HG03575 (cell line): ENCODE results near the gene PCNX3.
"Not testable (repeated sequence)": the region's sequence is repeated elsewhere in the genome, so short reads cannot be mapped to it uniquely, and the experiment has no call there.

ENCODE experiments used
- ATAC-seq: cut with Tn5 transposase; IDR thresholded peaks from one replicate; pipeline ENCODE4 v1.9.1; 2021; ENCODE audit not compliant: unreplicated experiment, insufficient number of reproducible peaks, low FRiP score; ENCODE audit errors: extremely low read depth

The PCNX3 gene

GRCh38 chr11:65634905-65635731 is 19.5 kb downstream of the PCNX3 start:
- no peak for ATAC-seq

- no peak for ATAC-seq
Measured at GRCh38 chr11:65636108-65637031, 20.8 kb downstream of the PCNX3 start.

GRCh38 chr11:65637032-65637557 is 21.5 kb downstream of the PCNX3 start:
- no peak for ATAC-seq

- no peak for ATAC-seq
Measured at GRCh38 chr11:65637794-65638419, 22.3 kb downstream of the PCNX3 start, which contains the start of gene SIPA1. SIPA1 (plus strand) TSS chr11:65638101; CDS start chr11:65640922, 2,821 bp downstream.

- ATAC-seq, result not testable (repeated sequence)
Measured at GRCh38 chr11:65639228-65639597, 23.6 kb downstream of the PCNX3 start.

GRCh38 chr11:65639623-65640482 is 24.3 kb downstream of the PCNX3 start:
- no peak for ATAC-seq

GRCh38 chr11:65640483-65641296 is 25.1 kb downstream of the PCNX3 start:
- no peak for ATAC-seq

GRCh38 chr11:65641297-65642013 is 25.9 kb downstream of the PCNX3 start:
- no peak for ATAC-seq

- no peak for ATAC-seq
Measured at GRCh38 chr11:65642014-65642671, 26.6 kb downstream of the PCNX3 start.

- ATAC-seq, result no peak
Measured at GRCh38 chr11:65643971-65644370, 28.4 kb downstream of the PCNX3 start.

- no peak for ATAC-seq
Measured at GRCh38 chr11:65644837-65645236, 29.3 kb downstream of the PCNX3 start.

- ATAC-seq, result no peak
Measured at GRCh38 chr11:65645710-65646109, 30.1 kb downstream of the PCNX3 start.

- no peak for ATAC-seq
Measured at GRCh38 chr11:65646288-65646957, 30.8 kb downstream of the PCNX3 start.

GRCh38 chr11:65646958-65647701 is 31.6 kb downstream of the PCNX3 start:
- no peak for ATAC-seq

GRCh38 chr11:65648997-65649493 is 33.5 kb downstream of the PCNX3 start:
- ATAC-seq, result no peak
